NCI-H345 treated with DMSO at 0.1 percent for 48 hours (cell line): Measurements from ENCODE around the gene ZDHHC11.

Source experiments
- DNase-seq: peaks from one replicate; lab custom pipeline; 2025; ENCODE audit not compliant: unreplicated experiment; lab: John Stamatoyannopoulos, UW

The ZDHHC11 gene

DNA sequence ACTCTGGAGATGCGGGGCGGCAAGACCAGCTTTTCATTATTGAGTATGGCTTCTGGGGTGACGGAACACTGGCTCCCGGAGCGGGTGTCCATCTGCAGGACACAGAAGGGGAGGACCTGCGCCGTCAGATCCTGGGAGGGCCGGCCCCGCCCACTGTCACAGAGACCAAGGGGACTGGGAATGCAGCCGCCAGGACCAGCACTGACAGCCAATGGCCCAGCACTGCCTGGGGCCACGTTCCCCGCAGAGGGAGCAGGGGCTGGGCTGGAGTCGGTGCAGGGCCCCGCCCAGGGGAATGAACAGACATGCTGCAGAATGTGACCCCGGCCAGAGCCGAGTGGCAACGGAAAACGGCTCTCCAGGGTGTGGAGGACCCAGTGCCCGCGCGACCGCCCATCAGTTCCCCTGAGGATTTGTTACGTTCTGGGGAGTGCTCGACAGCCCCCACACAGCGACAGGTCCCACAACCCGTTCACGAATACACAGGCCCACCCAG is at the start of gene ZDHHC11:
Gene ZDHHC11, minus strand, starts transcription at position 476 of the 496 bp plus-strand sequence. Its CDS starts 384 bp downstream, at position 92.
- no peak for DNase-seq

- DNase-seq = no peak
These were observed 42.9 kb upstream of the ZDHHC11 start for GRCh38 chr5:893711-894110.

DNA sequence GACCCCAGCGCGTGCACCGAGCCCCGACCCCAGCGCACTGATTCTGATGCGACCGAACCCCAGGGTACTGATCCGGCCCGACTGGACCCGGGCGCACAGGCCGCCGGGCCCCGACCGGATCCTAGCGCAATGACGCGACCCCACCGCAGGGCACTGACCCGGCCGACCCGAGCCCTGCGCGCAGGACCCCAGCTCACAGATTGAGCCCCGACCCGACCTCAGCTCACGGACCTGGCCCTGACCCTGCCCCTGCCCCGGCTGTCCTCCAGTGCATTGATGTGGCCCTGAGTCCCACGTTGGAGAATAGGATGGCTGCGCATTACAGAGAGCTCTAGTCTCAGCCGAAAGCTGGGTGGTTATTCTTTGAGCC is 42.3 kb upstream of the ZDHHC11 start:
- DNase-seq = no peak

GRCh38 chr5:892394-893136 is 41.8 kb upstream of the ZDHHC11 start, which contains the start of the genes BRD9 and TRIP13:
TSS of gene BRD9 (minus strand) at chr5:892801. CDS start at chr5:892657, 144 bp downstream.
TSS of gene TRIP13 (plus strand) at chr5:892884. CDS start at chr5:892999, 115 bp downstream.
- peak; percentile 41 for DNase-seq

DNA sequence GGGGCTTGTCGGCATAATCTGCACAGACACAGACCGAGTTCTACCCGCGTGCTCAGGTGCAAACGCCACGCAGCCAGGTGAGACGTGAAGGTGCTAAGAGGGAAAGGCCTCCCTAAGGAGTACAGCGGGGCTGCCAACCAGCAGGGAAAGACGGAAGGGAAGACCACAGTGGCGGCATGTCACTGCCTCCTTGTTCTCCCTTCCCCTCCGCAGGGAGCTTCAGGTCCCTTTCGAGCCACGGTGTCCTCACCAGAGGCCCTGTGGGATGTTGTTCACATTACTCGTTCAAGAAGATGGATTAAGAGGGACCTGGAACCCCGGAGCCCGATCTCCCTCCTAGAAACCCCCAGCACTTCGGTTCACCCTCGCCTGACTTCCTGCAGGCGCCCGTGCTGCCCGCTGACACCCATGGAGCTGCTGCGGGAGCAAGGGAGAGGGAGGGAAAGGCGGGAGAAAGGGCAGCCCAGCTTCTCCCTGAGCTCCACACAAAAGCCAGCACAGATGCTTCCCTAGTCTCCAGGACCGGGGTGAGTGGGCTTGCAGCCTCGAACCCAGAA is 41.1 kb upstream of the ZDHHC11 start:
- no peak for DNase-seq

GRCh38 chr5:891117-891836 is 40.5 kb upstream of the ZDHHC11 start:
- no peak for DNase-seq

DNA sequence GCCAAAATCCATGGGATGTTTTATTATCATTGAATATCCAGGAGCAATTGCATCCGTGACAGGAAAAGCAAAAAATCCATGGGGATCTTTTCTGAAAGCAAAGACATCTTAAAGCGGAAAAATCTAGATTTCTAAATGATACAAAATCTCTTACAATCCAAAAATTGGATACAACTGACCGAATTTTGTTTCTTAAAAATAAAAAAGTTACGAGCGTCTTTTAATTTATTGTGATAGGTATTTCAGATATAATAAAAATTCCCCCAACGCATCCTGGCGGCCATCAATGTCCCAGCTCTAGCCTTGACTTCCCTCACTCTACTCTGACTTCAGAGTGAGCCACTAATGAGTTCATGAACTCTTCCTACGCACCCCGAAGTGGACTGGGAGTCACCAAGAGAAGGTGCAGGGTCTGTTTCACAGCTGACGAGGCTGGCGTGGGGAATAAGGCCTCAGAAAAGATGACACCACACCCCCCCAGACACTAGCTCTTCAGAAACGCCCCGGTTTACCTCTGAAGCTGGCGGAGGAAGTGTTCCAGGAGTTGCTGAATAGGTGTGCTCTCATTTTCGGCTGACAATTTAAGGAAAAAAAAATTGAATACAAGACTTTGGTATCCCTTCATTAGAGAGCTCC is 38.4 kb upstream of the ZDHHC11 start:
- DNase-seq = no peak

GRCh38 chr5:888638-889035 is 37.9 kb upstream of the ZDHHC11 start:
- no peak for DNase-seq

GRCh38 chr5:887947-888637 is 37.3 kb upstream of the ZDHHC11 start:
- no peak for DNase-seq

GRCh38 chr5:886716-887325 is 36.0 kb upstream of the ZDHHC11 start:
- no peak for DNase-seq

- no peak for DNase-seq
These were observed 35.2 kb upstream of the ZDHHC11 start for GRCh38 chr5:886036-886435.

DNA sequence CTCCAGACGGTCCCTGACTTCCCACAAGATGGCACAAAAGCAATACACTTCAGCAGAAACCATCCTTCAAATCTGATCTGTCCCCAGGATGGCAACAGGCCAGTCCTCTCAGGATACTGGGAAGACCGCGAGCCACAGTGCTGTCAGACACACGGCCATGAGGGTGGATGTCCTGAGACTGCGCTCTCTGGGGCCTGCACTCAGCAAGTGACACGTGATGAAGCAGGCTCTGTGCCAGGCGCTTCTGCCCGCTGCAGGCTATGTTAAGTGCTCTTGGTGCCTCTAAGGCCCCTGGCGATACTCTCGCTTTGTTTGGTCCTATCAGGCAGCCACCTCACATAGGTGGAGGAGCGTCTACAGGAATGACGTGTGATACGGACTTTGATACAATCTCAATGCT is 34.7 kb upstream of the ZDHHC11 start:
- DNase-seq = no peak

DNA sequence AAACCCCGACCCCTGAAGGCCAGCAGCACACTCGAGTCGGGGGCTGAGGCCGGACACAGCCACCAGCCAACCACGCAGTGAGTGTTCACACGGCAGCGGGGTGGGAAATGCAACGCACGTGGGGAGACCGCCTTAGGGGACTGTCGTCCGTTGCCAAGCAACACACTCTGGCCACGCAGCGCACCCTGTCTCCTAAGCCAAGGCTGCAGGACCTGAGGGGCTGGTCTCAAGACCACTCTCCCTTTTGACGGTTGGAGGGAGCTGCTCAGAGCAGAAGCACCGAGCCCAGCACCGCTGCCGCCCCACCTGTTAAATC is 34.3 kb upstream of the ZDHHC11 start:
- DNase-seq = no peak

GRCh38 chr5:884345-885126 is 33.8 kb upstream of the ZDHHC11 start:
- no peak for DNase-seq

- DNase-seq = no peak
These were observed 32.8 kb upstream of the ZDHHC11 start for GRCh38 chr5:883475-884181.

DNA sequence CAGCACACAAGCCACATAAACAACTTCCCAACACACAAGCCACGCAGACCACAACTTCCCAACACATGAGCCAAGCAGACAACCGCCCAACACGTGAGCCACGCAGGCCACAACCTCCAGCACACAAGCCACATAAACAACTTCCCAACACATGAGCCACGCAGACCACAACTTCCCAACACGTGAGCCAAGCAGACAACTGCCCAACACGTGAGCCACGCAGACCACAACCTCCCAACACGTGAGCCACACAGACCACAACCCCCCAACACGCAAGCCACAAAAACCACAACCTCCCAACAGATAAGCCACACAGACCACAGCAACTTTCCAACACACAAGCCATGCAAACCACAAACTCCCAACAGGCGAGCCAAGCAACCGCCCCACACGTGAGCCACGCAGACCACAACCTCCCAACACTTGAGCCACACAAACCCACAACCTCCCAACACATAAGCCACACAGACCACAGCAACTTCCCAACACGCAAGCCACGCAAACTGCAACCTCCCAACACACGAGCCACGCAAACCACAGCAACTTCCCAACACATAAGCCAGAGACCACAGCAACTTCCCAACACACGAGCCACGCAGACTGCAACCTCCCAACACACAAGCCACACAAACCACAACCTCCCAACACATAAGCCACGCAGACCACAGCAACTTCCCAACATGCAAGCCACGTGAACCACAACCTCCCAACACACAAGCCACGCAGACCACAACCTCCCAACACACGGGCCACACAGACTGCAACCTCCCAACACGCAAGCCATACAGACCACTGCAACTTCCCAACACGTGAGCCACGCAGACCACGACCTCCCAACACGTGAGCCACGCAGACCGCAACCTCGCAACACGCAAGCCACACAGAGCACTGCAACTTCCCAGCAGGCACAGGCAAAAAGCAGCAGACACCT is 31.7 kb upstream of the ZDHHC11 start:
- DNase-seq = no peak

- DNase-seq = no peak
These were observed 30.8 kb upstream of the ZDHHC11 start for GRCh38 chr5:881551-881935.
